Ectodermal cell (in vitro differentiated cells): Measurements from ENCODE around the gene ACAD9.

Experiments used
- H3K27ac ChIP-seq: 2 replicates; pipeline ENCODE4 v1.7.0; 2013; ENCODE audit warnings: mild to moderate bottlenecking, low read depth, low read length; ENCODE audit not compliant: insufficient read depth, poor library complexity, severe bottlenecking
- H3K27me3 ChIP-seq: 2 replicates; pipeline ENCODE4 v1.7.0; 2013; ENCODE audit warnings: mild to moderate bottlenecking, low read length; ENCODE audit not compliant: insufficient read depth, control insufficient read depth, poor library complexity, severe bottlenecking
- H3K36me3 ChIP-seq: one replicate; pipeline ENCODE4 v1.7.0; 2013; ENCODE audit warnings: low read length; ENCODE audit not compliant: control insufficient read depth, insufficient read depth
- H3K4me1 ChIP-seq: one replicate; pipeline ENCODE4 v1.7.0; 2013; ENCODE audit warnings: low read length; ENCODE audit not compliant: control insufficient read depth, insufficient read depth
- H3K4me3 ChIP-seq: 2 replicates; pipeline ENCODE4 v1.7.0; 2013; ENCODE audit warnings: low read depth, low read length, control low read depth; ENCODE audit not compliant: insufficient read depth
- H3K9me3 ChIP-seq: 2 replicates; pipeline ENCODE4 v1.7.0; 2013; ENCODE audit warnings: mild to moderate bottlenecking, low read length, moderate library complexity; ENCODE audit not compliant: control insufficient read depth
- WGBS, 2 experiments: methylation state at CpG; one replicate each; pipeline ENCODE4 v1.1.7; 2013; ENCODE audit warnings: missing lambda C conversion rate in 2 of 2; 5-methylcytosine and 5-hydroxymethylcytosine counted together

Gene ACAD9

DNA sequence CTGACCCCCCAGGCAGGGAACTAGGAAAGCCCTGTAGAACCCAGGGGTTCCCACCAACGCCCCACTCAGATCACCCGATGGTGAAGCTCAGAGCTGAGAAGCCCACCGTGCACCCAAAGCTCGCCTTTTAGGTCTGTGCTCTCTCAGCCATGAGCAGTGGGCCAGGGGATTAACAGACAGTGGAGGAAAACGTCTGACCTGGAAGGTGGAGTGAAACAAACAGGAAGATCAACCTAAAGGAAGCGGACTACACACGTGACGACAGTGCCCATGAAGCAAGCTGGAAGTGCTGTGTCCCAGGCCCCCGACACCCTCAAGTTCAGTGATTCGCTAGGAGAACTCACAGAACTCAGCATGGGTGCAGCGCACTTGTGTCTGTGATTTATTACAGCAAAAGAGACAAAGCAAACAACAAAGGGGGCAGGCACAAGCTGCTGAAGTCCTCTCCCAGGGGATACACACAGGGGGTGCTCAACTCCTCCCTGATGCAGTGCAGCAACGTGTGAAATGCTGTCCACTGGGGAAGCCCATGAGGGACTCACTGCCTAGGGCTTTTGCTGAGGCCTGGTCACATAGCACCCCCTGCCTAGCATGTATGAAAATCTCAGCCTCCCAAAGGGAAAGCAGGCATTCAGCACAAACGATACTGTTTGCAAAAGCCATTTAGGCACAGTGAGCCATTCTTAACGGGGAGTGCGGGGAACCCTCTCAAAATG, 71.0 kb downstream of the ACAD9 start:
- H3K4me1 ChIP-seq = no peaks in the 10 kb centered on the region
- 79 to 80% methylated on average over 15 of the region's 15 CpGs for WGBS, 2 experiments
- H3K9me3 ChIP-seq = no peaks in the 10 kb centered on the region
- H3K27ac ChIP-seq = no peak overlapping the region
- H3K27me3 ChIP-seq = no peaks in the 10 kb centered on the region
- H3K36me3 ChIP-seq = no peaks in the 10 kb centered on the region
- H3K4me3 ChIP-seq = no peak overlapping the region

DNA sequence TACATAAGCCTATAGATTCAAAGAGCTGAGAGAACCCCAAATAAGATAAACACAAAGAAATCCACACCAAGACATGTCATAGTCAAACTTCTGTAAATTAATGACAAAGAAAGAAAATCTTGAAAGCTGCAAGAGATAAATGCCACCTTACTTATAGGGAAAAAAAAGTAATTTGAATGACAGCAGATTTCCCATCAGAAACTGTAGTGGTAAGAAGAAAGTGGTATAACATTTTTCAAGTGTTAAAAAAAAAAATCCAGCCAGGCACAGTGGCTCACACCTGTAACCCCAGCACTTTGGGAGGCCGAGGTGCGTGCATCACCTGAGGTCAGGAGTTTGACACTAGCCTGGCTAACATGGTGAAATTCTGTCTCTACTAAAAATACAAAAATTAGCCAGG, 77.0 kb downstream of the ACAD9 start:
- Histone ChIP-seq H3K27me3 (no peaks in the 10 kb centered on the region), H3K27ac (no peak overlapping the region), H3K4me3 (no peak overlapping the region), H3K9me3 (no peaks in the 10 kb centered on the region), H3K4me1 (no peaks in the 10 kb centered on the region), H3K36me3 (no peaks in the 10 kb centered on the region)
- 89 to 90% methylated on average over 2 of the region's 2 CpGs for WGBS, 2 experiments
